BLaER1 (cell line): ENCODE measurements around the gene ANKRD65.

Source experiments
- H3K27ac ChIP-seq: shearing (Covaris generic); formaldehyde crosslinking; 2 replicates; pipeline ENCODE4 v1.8.1; 2022
- H3K27me3 ChIP-seq: shearing (Covaris generic); formaldehyde crosslinking; 2 replicates; pipeline ENCODE4 v1.8.1; 2022
- H3K36me3 ChIP-seq: shearing (Covaris generic); formaldehyde crosslinking; 2 replicates; pipeline ENCODE4 v1.8.1; 2022
- H3K4me1 ChIP-seq: shearing (Covaris generic); formaldehyde crosslinking; 2 replicates; pipeline ENCODE4 v1.8.1; 2022
- H3K4me2 ChIP-seq: shearing (Covaris generic); formaldehyde crosslinking; 2 replicates; pipeline ENCODE4 v1.8.1; 2022
- H3K4me3 ChIP-seq: shearing (Covaris generic); formaldehyde crosslinking; 2 replicates; pipeline ENCODE4 v1.8.1; 2022
- H3K9ac ChIP-seq: shearing (Covaris generic); formaldehyde crosslinking; 2 replicates; pipeline ENCODE4 v1.8.1; 2022
- H3K9me3 ChIP-seq: shearing (Covaris generic); formaldehyde crosslinking; 2 replicates; pipeline ENCODE4 v1.8.1; 2022
- H4K20me1 ChIP-seq: shearing (Covaris generic); formaldehyde crosslinking; 2 replicates; pipeline ENCODE4 v1.8.1; 2022
- Cebpa-rat ChIP-seq: shearing (Covaris generic); IDR thresholded peaks from 2 replicates; pipeline ENCODE4 v1.8.1; 2022

The ANKRD65 gene

GRCh38 chr1:1380860-1381259, 40.2 kb downstream of the ANKRD65 start:
- Histone ChIP-seq H3K4me3 (no peak overlapping the region), H3K27me3 (no peaks in the 10 kb centered on the region), H4K20me1 (peaks cover 42% of the 10 kb centered on the region), H3K9me3 (0 out of 2 replicates have a peak, but pooled peaks cover 4% of the 10 kb centered on the region), H3K4me1 (peaks cover 4% of the 10 kb centered on the region), H3K36me3 (peaks cover 69% of the 10 kb centered on the region), H3K4me2 (no peak overlapping the region), H3K9ac (no peak overlapping the region), H3K27ac (no peak overlapping the region)
- no peak for TF ChIP-seq Cebpa-rat

GRCh38 chr1:1377540-1378205, 43.4 kb downstream of the ANKRD65 start:
- no peaks in the 10 kb centered on the region for H3K9me3 ChIP-seq
- H3K4me2 ChIP-seq: no peak overlapping the region
- peaks cover 25% of the 10 kb centered on the region for H3K4me1 ChIP-seq
- H3K27me3 ChIP-seq: no peaks in the 10 kb centered on the region
- peaks cover 45% of the 10 kb centered on the region for H4K20me1 ChIP-seq
- H3K4me3 ChIP-seq: no peak overlapping the region
- TF ChIP-seq Cebpa-rat: no peak
- H3K36me3 ChIP-seq: peaks cover 54% of the 10 kb centered on the region
- no peak overlapping the region for H3K9ac ChIP-seq
- H3K27ac ChIP-seq: no peak overlapping the region

GRCh38 chr1:1376551-1377226, 44.4 kb downstream of the ANKRD65 start:
- TF ChIP-seq Cebpa-rat: no peak
- Histone ChIP-seq H3K9me3 (no peaks in the 10 kb centered on the region), H3K27me3 (no peaks in the 10 kb centered on the region), H3K36me3 (peaks cover 52% of the 10 kb centered on the region), H3K4me2 (no peak overlapping the region), H3K27ac (no peak overlapping the region), H4K20me1 (peaks cover 45% of the 10 kb centered on the region), H3K4me3 (no peak overlapping the region), H3K4me1 (peaks cover 35% of the 10 kb centered on the region), H3K9ac (no peak overlapping the region)

- no peak for TF ChIP-seq Cebpa-rat
- peak within 1 kb of the TSS; percentile 100 for H3K4me3 ChIP-seq
- peaks cover 36% of the 10 kb centered on the region for H3K36me3 ChIP-seq
- H3K27me3 ChIP-seq: no peaks in the 10 kb centered on the region
- peaks cover 44% of the 10 kb centered on the region for H4K20me1 ChIP-seq
- H3K9me3 ChIP-seq: no peaks in the 10 kb centered on the region
- peak within 1 kb of the TSS; percentile 98 for H3K9ac ChIP-seq
- peak within 1 kb of the TSS; percentile 100 for H3K4me2 ChIP-seq
- peaks cover 51% of the 10 kb centered on the region for H3K4me1 ChIP-seq
- H3K27ac ChIP-seq: peak within 1 kb of the TSS; percentile 99
Measured at GRCh38 chr1:1374929-1375662, 46.0 kb downstream of the ANKRD65 start, which contains the start of gene AURKAIP1. Gene AURKAIP1, minus strand, starts transcription at chr1:1375207. Its CDS starts 451 bp downstream, at chr1:1374756.

- no peaks in the 10 kb centered on the region for H3K27me3 ChIP-seq
- no peaks in the 10 kb centered on the region for H3K9me3 ChIP-seq
- peaks cover 44% of the 10 kb centered on the region for H4K20me1 ChIP-seq
- H3K4me3 ChIP-seq: peak overlapping the region; percentile 100
- H3K27ac ChIP-seq: peak overlapping the region; percentile 99
- no peak for TF ChIP-seq Cebpa-rat
- H3K36me3 ChIP-seq: peaks cover 35% of the 10 kb centered on the region
- H3K4me2 ChIP-seq: peak overlapping the region; percentile 100
- peak overlapping the region; percentile 98 for H3K9ac ChIP-seq
- H3K4me1 ChIP-seq: peaks cover 57% of the 10 kb centered on the region
Measured at GRCh38 chr1:1374589-1374928, 46.5 kb downstream of the ANKRD65 start.

GRCh38 chr1:1373815-1374588, 47.1 kb downstream of the ANKRD65 start:
- H3K9me3 ChIP-seq: no peaks in the 10 kb centered on the region
- peak overlapping the region; percentile 98 for H3K9ac ChIP-seq
- peaks cover 44% of the 10 kb centered on the region for H4K20me1 ChIP-seq
- peaks cover 62% of the 10 kb centered on the region for H3K4me1 ChIP-seq
- TF ChIP-seq Cebpa-rat: no peak
- H3K27me3 ChIP-seq: no peaks in the 10 kb centered on the region
- peaks cover 31% of the 10 kb centered on the region for H3K36me3 ChIP-seq
- H3K4me3 ChIP-seq: peak overlapping the region; percentile 100
- peak overlapping the region; percentile 99 for H3K27ac ChIP-seq
- H3K4me2 ChIP-seq: peak overlapping the region; percentile 100

GRCh38 chr1:1373051-1373814, 47.8 kb downstream of the ANKRD65 start:
- peak overlapping the region; percentile 100 for H3K4me2 ChIP-seq

GRCh38 chr1:1371746-1372711, 49.0 kb downstream of the ANKRD65 start:
- Histone ChIP-seq H3K4me1 (peaks cover 62% of the 10 kb centered on the region), H3K36me3 (peaks cover 30% of the 10 kb centered on the region), H3K4me3 (peak overlapping the region; percentile 58), H3K9ac (peak overlapping the region; percentile 54), H3K27ac (peak overlapping the region; percentile 75), H4K20me1 (peaks cover 44% of the 10 kb centered on the region), H3K9me3 (peaks cover 4% of the 10 kb centered on the region; the same call in 1 of the 2 replicates), H3K27me3 (no peaks in the 10 kb centered on the region), H3K4me2 (peak overlapping the region; percentile 100)
- no peak for TF ChIP-seq Cebpa-rat

More at GRCh38 chr1:1373051-1373814, 47.8 kb downstream of the ANKRD65 start:
- 0 out of 2 replicates have a peak overlapping the region, but pooled peaks have one; percentile 99 for H3K27ac ChIP-seq
- H3K36me3 ChIP-seq: peaks cover 30% of the 10 kb centered on the region
- peaks cover 62% of the 10 kb centered on the region for H3K4me1 ChIP-seq
- H3K9ac ChIP-seq: peak overlapping the region; percentile 98
- peaks cover 44% of the 10 kb centered on the region for H4K20me1 ChIP-seq
- H3K9me3 ChIP-seq: no peaks in the 10 kb centered on the region
- TF ChIP-seq Cebpa-rat: no peak
- peak overlapping the region; percentile 100 for H3K4me3 ChIP-seq
- no peaks in the 10 kb centered on the region for H3K27me3 ChIP-seq
